Trophoblast cell (in vitro differentiated cells and primary cell): ENCODE results near the gene CCDC78.

Source experiments
- DNase-seq, 2 donors: peaks; one replicate each; pipeline ENCODE4 v3.0.0-alpha.2; 2016
- H2AFZ ChIP-seq: 2 replicates; pipeline ENCODE4 v1.6.1; 2013; ENCODE audit warnings: low read length, moderate library complexity, mild to moderate bottlenecking; ENCODE audit not compliant: insufficient read depth, poor library complexity
- H2AK5ac ChIP-seq: 2 replicates; pipeline ENCODE4 v1.6.1; 2013; ENCODE audit warnings: mild to moderate bottlenecking, low read length
- H2BK120ac ChIP-seq: 2 replicates; pipeline ENCODE4 v1.6.1; 2013; ENCODE audit warnings: low read length, mild to moderate bottlenecking, moderate library complexity; ENCODE audit not compliant: insufficient read depth, poor library complexity
- H2BK12ac ChIP-seq: 2 replicates; pipeline ENCODE4 v1.6.1; 2013; ENCODE audit warnings: mild to moderate bottlenecking, low read length, moderate library complexity
- H2BK5ac ChIP-seq: 2 replicates; pipeline ENCODE4 v1.6.1; 2013; ENCODE audit warnings: low read length, low read depth, moderate library complexity, mild to moderate bottlenecking; ENCODE audit not compliant: poor library complexity
- H3K14ac ChIP-seq: 2 replicates; pipeline ENCODE4 v1.6.1; 2013; ENCODE audit warnings: mild to moderate bottlenecking, low read length
- H3K18ac ChIP-seq: 2 replicates; pipeline ENCODE4 v1.6.1; 2013; ENCODE audit warnings: mild to moderate bottlenecking, low read length
- H3K23ac ChIP-seq: 2 replicates; pipeline ENCODE4 v1.6.1; 2013; ENCODE audit warnings: low read length
- H3K27ac ChIP-seq: 2 replicates; pipeline ENCODE4 v1.5.1; 2013; ENCODE audit warnings: low read depth, mild to moderate bottlenecking, inconsistent platforms, low read length, moderate library complexity
- H3K27me3 ChIP-seq: 2 replicates; pipeline ENCODE4 v1.6.1; 2013; ENCODE audit warnings: inconsistent platforms, mild to moderate bottlenecking, low read length, moderate library complexity; ENCODE audit not compliant: insufficient read depth
- H3K36me3 ChIP-seq, 2 experiments: 1 replicate in 1 of 2; 2 replicates in 1 of 2; pipeline ENCODE4 v1.6.1; 2013; ENCODE audit warnings: low read length in 2 of 2, mild to moderate bottlenecking in 2 of 2, moderate library complexity in 1 of 2; ENCODE audit not compliant: insufficient read depth in 2 of 2, control insufficient read depth in 1 of 2
- H3K4ac ChIP-seq: 2 replicates; pipeline ENCODE4 v1.6.1; 2013; ENCODE audit warnings: low read depth, mild to moderate bottlenecking, low read length, moderate library complexity
- H3K4me1 ChIP-seq, 2 experiments: 1 replicate in 1 of 2; 2 replicates in 1 of 2; pipeline ENCODE4 v1.6.1; 2013; ENCODE audit warnings: low read length in 2 of 2, mild to moderate bottlenecking in 2 of 2, moderate library complexity in 1 of 2; ENCODE audit not compliant: insufficient read depth in 2 of 2, control insufficient read depth in 1 of 2
- H3K4me2 ChIP-seq: 2 replicates; pipeline ENCODE4 v1.6.1; 2013; ENCODE audit warnings: inconsistent platforms, mild to moderate bottlenecking, low read length, moderate library complexity
- H3K4me3 ChIP-seq: 2 replicates; pipeline ENCODE4 v1.5.1; 2013; ENCODE audit warnings: mild to moderate bottlenecking, low read depth, low read length, inconsistent platforms
- H3K79me1 ChIP-seq: one replicate; pipeline ENCODE4 v1.6.1; 2013; ENCODE audit warnings: low read length
- H3K79me2 ChIP-seq: 2 replicates; pipeline ENCODE4 v1.6.1; 2013; ENCODE audit warnings: low read length, mild to moderate bottlenecking; ENCODE audit not compliant: control insufficient read depth, insufficient read depth, poor library complexity
- H3K9ac ChIP-seq: 2 replicates; pipeline ENCODE4 v1.6.1; 2013; ENCODE audit warnings: mild to moderate bottlenecking, low read length
- H3K9me3 ChIP-seq: 2 replicates; pipeline ENCODE4 v1.6.1; 2013; ENCODE audit warnings: low read depth, mild to moderate bottlenecking, control low read depth, inconsistent platforms, low read length; ENCODE audit not compliant: insufficient read depth
- H4K12ac ChIP-seq: 2 replicates; pipeline ENCODE4 v1.6.1; 2013; ENCODE audit warnings: low read depth, mild to moderate bottlenecking, low read length, moderate library complexity
- H4K8ac ChIP-seq: 2 replicates; pipeline ENCODE4 v1.6.1; 2013; ENCODE audit warnings: low read depth, mild to moderate bottlenecking, low read length, moderate library complexity
- H4K91ac ChIP-seq: one replicate; pipeline ENCODE4 v1.6.1; 2013; ENCODE audit warnings: low read depth, mild to moderate bottlenecking, low read length, moderate library complexity
- WGBS: extraction: QIAGEN DNeasy Blood & Tissue Kit; methylation state at CpG from one replicate; pipeline ENCODE4 v1.1.7; 2013; ENCODE audit warnings: missing lambda C conversion rate; ENCODE audit not compliant: insufficient read length, insufficient coverage; ENCODE audit errors: extremely low coverage; 5-methylcytosine and 5-hydroxymethylcytosine counted together

Gene CCDC78

GRCh38 chr16:729768-730665 is 3.8 kb upstream of the CCDC78 start:
- Histone ChIP-seq H3K9me3 (peaks cover 1% of the 10 kb centered on the region), H3K18ac (no peak overlapping the region), H3K14ac (no peak overlapping the region), H3K4me2 (no peak overlapping the region), H3K23ac (no peak overlapping the region), H2AFZ (no peak overlapping the region), H3K4me3 (no peak overlapping the region), H2BK120ac (no peak overlapping the region), H3K27me3 (peaks cover 7% of the 10 kb centered on the region), H2AK5ac (no peak overlapping the region), H4K12ac (no peak overlapping the region), H3K79me2 (no peaks in the 10 kb centered on the region), H3K79me1 (peaks cover 3% of the 10 kb centered on the region), H3K36me3 (peaks cover 28 to 37% of the 10 kb centered on the region in 2 experiments), H3K9ac (no peak overlapping the region), H4K8ac (no peak overlapping the region), H3K27ac (no peak overlapping the region), H2BK12ac (no peak overlapping the region), H3K4me1 (peaks cover 10 to 13% of the 10 kb centered on the region in 2 experiments), H2BK5ac (no peak overlapping the region), H4K91ac (no peak overlapping the region), H3K4ac (no peak overlapping the region)
- WGBS: no CpG with 5 or more reads among the region's 37 CpGs
- no peak for DNase-seq

DNA sequence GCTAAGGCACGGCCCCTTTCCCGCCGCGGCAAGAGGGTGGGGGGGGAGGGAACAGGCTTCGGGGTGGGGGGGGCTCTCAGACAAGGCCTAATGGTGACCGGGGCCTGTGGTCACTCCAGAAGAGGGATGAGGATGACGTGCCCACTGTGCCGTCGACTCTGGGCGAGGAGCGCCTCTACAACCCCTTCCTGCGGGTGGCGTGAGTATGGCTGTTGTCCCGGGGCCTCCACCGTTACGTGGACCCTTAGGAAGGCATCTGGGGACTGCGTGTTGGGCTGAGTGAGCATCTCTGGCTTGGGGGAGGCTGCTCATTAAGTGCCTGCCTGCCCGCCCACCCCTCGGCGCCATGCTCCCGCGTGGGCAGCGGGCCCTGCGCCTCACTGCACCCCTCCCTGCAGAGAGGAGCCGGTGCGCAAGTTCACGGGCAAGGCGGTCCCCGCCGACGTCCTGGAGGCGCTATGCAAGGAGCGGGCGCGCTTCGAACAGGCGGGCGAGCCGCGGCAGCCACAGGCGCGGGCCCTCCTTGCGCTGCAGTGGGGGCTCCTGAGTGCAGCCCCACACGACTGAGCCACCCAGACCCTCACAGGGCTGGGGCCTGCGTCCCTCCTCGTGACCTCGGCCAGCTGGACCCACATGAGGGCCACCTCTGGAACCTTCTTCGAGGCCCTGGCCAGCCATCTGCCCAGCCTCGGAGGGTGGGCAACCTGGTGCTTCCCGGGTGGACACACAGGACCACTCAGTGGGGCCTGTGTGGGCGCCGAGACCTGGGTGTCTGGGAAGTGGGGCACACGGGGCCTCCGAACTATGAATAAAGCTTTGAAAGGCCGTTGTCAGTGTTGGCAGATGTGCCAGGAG is 2.9 kb upstream of the CCDC78 start:
- H2AFZ ChIP-seq: no peak overlapping the region
- no peak overlapping the region for H2BK5ac ChIP-seq
- no peak overlapping the region for H3K23ac ChIP-seq
- WGBS: no CpG with 5 or more reads among the region's 55 CpGs
- no peaks in the 10 kb centered on the region for H3K79me2 ChIP-seq
- no peak for DNase-seq
- peaks cover 1% of the 10 kb centered on the region for H3K9me3 ChIP-seq
- no peak overlapping the region for H2AK5ac ChIP-seq
- no peak overlapping the region for H3K27ac ChIP-seq
- peaks cover 10 to 13% of the 10 kb centered on the region in 2 experiments for H3K4me1 ChIP-seq
- no peak overlapping the region for H3K4ac ChIP-seq
- no peak overlapping the region for H3K18ac ChIP-seq
- no peak overlapping the region for H2BK12ac ChIP-seq
- H4K8ac ChIP-seq: no peak overlapping the region
- H3K4me2 ChIP-seq: peak overlapping the region; percentile 68
- H3K36me3 ChIP-seq: peaks cover 19 to 28% of the 10 kb centered on the region in 2 experiments
- no peak overlapping the region for H2BK120ac ChIP-seq
- H3K27me3 ChIP-seq: peaks cover 7% of the 10 kb centered on the region
- H3K14ac ChIP-seq: no peak overlapping the region
- H3K9ac ChIP-seq: no peak overlapping the region
- no peak overlapping the region for H4K91ac ChIP-seq
- H3K79me1 ChIP-seq: peaks cover 3% of the 10 kb centered on the region
- no peak overlapping the region for H4K12ac ChIP-seq
- no peak overlapping the region for H3K4me3 ChIP-seq

DNA sequence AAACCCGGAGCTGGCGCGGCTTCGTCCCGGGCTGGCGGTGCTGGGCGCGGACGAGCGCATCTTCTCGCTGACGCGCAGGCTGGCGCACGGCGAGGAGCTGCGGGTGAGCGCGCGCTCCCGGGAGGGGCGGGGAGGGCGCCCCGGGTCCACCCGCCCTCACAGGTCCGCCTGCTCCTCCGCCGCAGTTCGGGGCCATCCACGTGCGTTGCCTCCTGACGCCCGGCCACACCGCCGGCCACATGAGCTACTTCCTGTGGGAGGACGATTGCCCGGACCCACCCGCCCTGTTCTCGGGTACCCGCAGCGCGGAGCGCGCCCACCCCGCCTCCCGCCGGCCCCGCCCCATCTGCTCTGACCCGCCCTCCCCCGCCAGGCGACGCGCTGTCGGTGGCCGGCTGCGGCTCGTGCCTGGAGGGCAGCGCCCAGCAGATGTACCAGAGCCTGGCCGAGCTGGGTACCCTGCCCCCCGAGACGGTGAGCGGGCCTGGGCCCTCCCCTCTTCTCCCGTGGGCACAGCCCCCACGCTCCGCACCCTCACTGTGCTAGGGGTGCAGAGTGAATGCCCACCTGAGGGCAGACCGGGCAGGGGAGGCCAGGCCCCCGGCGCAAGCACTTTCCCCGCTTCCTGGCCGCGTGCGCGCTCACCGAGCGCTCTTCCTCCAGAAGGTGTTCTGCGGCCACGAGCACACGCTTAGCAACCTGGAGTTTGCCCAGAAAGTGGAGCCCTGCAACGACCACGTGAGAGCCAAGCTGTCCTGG is 2.1 kb upstream of the CCDC78 start:
- Histone ChIP-seq H3K4me2 (peak overlapping the region; percentile 68), H2BK12ac (no peak overlapping the region), H3K36me3 (peaks cover 11 to 20% of the 10 kb centered on the region in 2 experiments), H3K9ac (no peak overlapping the region), H3K23ac (no peak overlapping the region), H3K27ac (no peak overlapping the region), H2BK120ac (no peak overlapping the region), H3K27me3 (peaks cover 7% of the 10 kb centered on the region), H3K4ac (peak overlapping the region; percentile 16), H4K91ac (peak overlapping the region; percentile 53), H3K4me1 (peaks cover 10 to 13% of the 10 kb centered on the region in 2 experiments), H3K79me1 (peaks cover 3% of the 10 kb centered on the region), H2AK5ac (peak overlapping the region; percentile 14), H2AFZ (peak overlapping the region; percentile 56), H3K79me2 (no peaks in the 10 kb centered on the region), H3K9me3 (peaks cover 1% of the 10 kb centered on the region), H4K12ac (peak overlapping the region; percentile 72), H3K14ac (peak overlapping the region; percentile 45), H3K18ac (peak overlapping the region; percentile 64), H3K4me3 (peak overlapping the region; percentile 51), H2BK5ac (no peak overlapping the region), H4K8ac (peak overlapping the region; percentile 83)
- peak; percentile 70 to 75 for DNase-seq
- no CpG with 5 or more reads among the region's 80 CpGs for WGBS
